Esophagus muscularis mucosa (tissue), 4 donors: ENCODE data around the gene ZFAND6. TPM values are rescaled to one million over a fixed set of nuclear protein-coding genes. Genes with fewer than 3 reads are reported as not detected.

Experiments
- DNase-seq: peaks from one replicate; pipeline ENCODE4 v3.0.0-alpha.2; 2017; ENCODE audit errors: extremely low spot score
- H3K27ac ChIP-seq, 4 donors: fragments of 200-600 bp; sonication (generic); replicated peaks in 1 of 4; 1 replicate in 3 of 4; 2 replicates in 1 of 4; pipeline ENCODE4 v1.5.1; 2016 to 2019; ENCODE audit warnings: mild to moderate bottlenecking in 1 of 4
- H3K27me3 ChIP-seq, 4 donors: fragments of 200-600 bp; sonication (generic); one replicate each; pipeline versions ENCODE4 v1.5.1 to v1.6.0; 2016 to 2019
- H3K36me3 ChIP-seq, 4 donors: fragments of 200-600 bp; sonication (generic); one replicate each; pipeline ENCODE4 v1.5.1; 2016 to 2019
- H3K4me1 ChIP-seq, 4 donors: fragments of 200-600 bp; sonication (generic); one replicate each; pipeline ENCODE4 v1.5.1; 2016 to 2019
- H3K4me3 ChIP-seq, 4 donors: fragments of 200-600 bp; sonication (generic); 1 replicate in 2 of 4; 2 replicates in 2 of 4; pipeline ENCODE4 v1.5.1; 2016 to 2019; ENCODE audit warnings: mild to moderate bottlenecking in 4 of 4, moderate library complexity in 1 of 4
- H3K9me3 ChIP-seq, 4 donors: fragments of 200-600 bp; sonication (generic); 1 replicate in 3 of 4; 2 replicates in 1 of 4; pipeline ENCODE4 v1.5.1; 2016 to 2019
- CTCF ChIP-seq, 3 experiments: fragments of 200-600 bp in 2 of 3; fragments of 450-650 bp in 1 of 3; sonication (generic) in 2 of 3; IDR thresholded peaks; one replicate each; pipeline ENCODE4 v1.5.1; 2017 to 2019; ENCODE audit warnings: antibody characterized with exemption in 3 of 3, mild to moderate bottlenecking in 2 of 3, moderate library complexity in 1 of 3
- EP300 ChIP-seq: sonication (generic); formaldehyde crosslinking; IDR thresholded peaks from one replicate; pipeline ENCODE4 v1.6.1; 2017; ENCODE audit warnings: antibody characterized with exemption
- POLR2A ChIP-seq: fragments of 450-650 bp; IDR thresholded peaks from one replicate; pipeline ENCODE4 v1.6.1; 2017; ENCODE audit warnings: antibody characterized with exemption, moderate library complexity, mild to moderate bottlenecking, low read depth
- POLR2AphosphoS5 ChIP-seq, 2 donors: sonication (generic); formaldehyde crosslinking; IDR thresholded peaks; one replicate each; pipeline ENCODE4 v1.6.1; 2017; ENCODE audit warnings: antibody characterized with exemption in 2 of 2
- WGBS: methylation state at CpG from one replicate; pipeline ENCODE4 v1.1.5; 2018; 5-methylcytosine and 5-hydroxymethylcytosine counted together
- intact Hi-C: fragments of 100-400 bp; cut with DNase I; formaldehyde crosslinking; loops from one replicate; pipeline ENCODE4 v1.15.1; 2023
- total RNA-seq, 4 donors: library from RNA; depleted of rRNA; stranded (reverse); fragments of >200 nt; gene quantifications; one replicate each; pipeline versions ENCODE4 v1.1.0 to v1.2.1, GENCODE V29; 2016

The ZFAND6 gene
- total RNA-seq, 4 donors from 2014 or later = 80.2 to 134 (median 107) TPM

GRCh38 chr15:80170596-80170995, 111.1 kb downstream of the ZFAND6 start:
- intact Hi-C loops = no loop called here
- DNase-seq = no peak
- Histone ChIP-seq H3K9me3 (no peaks in the 10 kb centered on the region), H3K27ac (no peak overlapping the region), H3K4me1 (peaks cover 5 to 17% (median 11%) of the 10 kb centered on the region in 4 donors), H3K4me3 (no peak overlapping the region), H3K36me3 (peaks cover 4 to 52% (median 15%) of the 10 kb centered on the region in 4 donors), H3K27me3 (no peaks in the 10 kb centered on the region)
- TF ChIP-seq POLR2A (no peak), EP300 (no peak), POLR2AphosphoS5 (IDR thresholded peaks at IDR 0.05) (no peak), CTCF (IDR thresholded peaks at IDR 0.05) (no peak)
- 88% methylated on average over 2 of the region's 2 CpGs for WGBS

GRCh38 chr15:80171787-80172186, 112.3 kb downstream of the ZFAND6 start:
- DNase-seq = no peak
- Histone ChIP-seq H3K36me3 (peaks cover 4 to 62% (median 18%) of the 10 kb centered on the region in 4 donors), H3K4me3 (no peak overlapping the region), H3K9me3 (no peaks in the 10 kb centered on the region), H3K27me3 (no peaks in the 10 kb centered on the region), H3K4me1 (peaks cover 5 to 17% (median 11%) of the 10 kb centered on the region in 4 donors), H3K27ac (no peak overlapping the region)
- intact Hi-C loops = no loop called here
- no peak for TF ChIP-seq CTCF (IDR thresholded peaks at IDR 0.05)
- no peak for TF ChIP-seq POLR2AphosphoS5 (IDR thresholded peaks at IDR 0.05)
- TF ChIP-seq POLR2A = no peak
- no peak for TF ChIP-seq EP300
- 78% methylated on average over 4 of the region's 4 CpGs for WGBS

- H3K4me1 ChIP-seq = peaks cover 5 to 17% (median 11%) of the 10 kb centered on the region in 4 donors
- H3K27ac ChIP-seq = no peak overlapping the region
- H3K9me3 ChIP-seq = no peaks in the 10 kb centered on the region
- intact Hi-C loops = no loop called here
- peaks cover 4 to 68% (median 21%) of the 10 kb centered on the region in 4 donors for H3K36me3 ChIP-seq
- no peaks in the 10 kb centered on the region for H3K27me3 ChIP-seq
- WGBS = 82% methylated on average over 8 of the region's 8 CpGs
- no peak for TF ChIP-seq CTCF (IDR thresholded peaks at IDR 0.05)
- TF ChIP-seq POLR2AphosphoS5 (IDR thresholded peaks at IDR 0.05) = no peak
- no peak for TF ChIP-seq POLR2A
- no peak for TF ChIP-seq EP300
- no peak for DNase-seq
- H3K4me3 ChIP-seq = no peak overlapping the region
Measured at GRCh38 chr15:80172401-80172800, 112.9 kb downstream of the ZFAND6 start.

GRCh38 chr15:80173022-80173759, 113.7 kb downstream of the ZFAND6 start:
- no peak overlapping the region for H3K27ac ChIP-seq
- intact Hi-C loops = no loop called here
- peaks cover 4 to 73% (median 23%) of the 10 kb centered on the region in 4 donors for H3K36me3 ChIP-seq
- TF ChIP-seq POLR2A (no peak), CTCF (IDR thresholded peaks at IDR 0.05) (peak; percentile 51 to 72 (median 71))
- no peaks in the 10 kb centered on the region for H3K27me3 ChIP-seq
- peaks cover 5 to 17% (median 11%) of the 10 kb centered on the region in 4 donors for H3K4me1 ChIP-seq
- DNase-seq = no peak
- 61% methylated on average over 8 of the region's 10 CpGs for WGBS
- no peaks in the 10 kb centered on the region for H3K9me3 ChIP-seq
- H3K4me3 ChIP-seq = no peak overlapping the region
